GM21737 (cell line): ENCODE data around the gene PSME1.
A peak's percentile ranks its signal among the peaks of the same experiment; 100 is the strongest.

Experiments
- ATAC-seq: cut with Tn5 transposase; IDR thresholded peaks from one replicate; pipeline ENCODE4 v1.9.1; 2021; ENCODE audit warnings: mild to moderate bottlenecking, moderate library complexity; ENCODE audit not compliant: unreplicated experiment

The PSME1 gene

DNA sequence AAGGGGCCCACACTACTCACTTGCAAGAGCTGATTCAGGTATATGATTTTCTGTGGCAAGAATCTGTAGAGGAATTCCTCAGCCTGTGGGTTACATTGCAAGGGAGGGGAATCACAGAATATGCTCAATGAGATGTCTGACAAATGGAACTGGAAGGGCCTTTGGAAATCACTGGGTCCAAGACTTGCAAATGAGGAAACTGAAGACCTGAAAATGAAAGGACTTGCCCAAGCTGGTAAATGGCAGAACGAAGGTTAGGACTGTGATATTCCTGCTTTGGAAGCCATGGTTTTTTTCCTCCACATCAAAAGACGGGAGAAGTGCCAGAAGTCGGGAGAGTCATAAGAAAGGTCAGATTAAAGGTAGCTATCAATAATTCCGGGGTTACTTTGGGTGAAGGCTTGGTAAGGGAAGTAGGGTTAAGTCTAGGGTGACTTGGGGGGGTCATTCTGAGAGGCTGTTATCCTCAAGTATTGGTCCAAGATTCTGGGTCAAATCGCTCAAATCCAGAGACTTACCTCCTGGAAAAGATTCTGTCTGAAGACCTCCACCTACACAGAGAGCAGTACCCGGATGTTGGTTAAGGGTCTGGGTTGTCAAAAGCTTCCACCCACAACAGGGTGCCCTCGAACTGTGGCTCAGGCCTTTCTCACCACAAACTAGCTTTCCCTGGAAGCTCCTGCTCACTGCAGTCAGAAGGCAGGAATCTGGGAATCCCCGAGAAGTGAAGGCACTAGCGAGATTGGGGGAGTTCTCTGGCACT, 9.9 kb downstream of the PSME1 start:
- ATAC-seq = no peak

DNA sequence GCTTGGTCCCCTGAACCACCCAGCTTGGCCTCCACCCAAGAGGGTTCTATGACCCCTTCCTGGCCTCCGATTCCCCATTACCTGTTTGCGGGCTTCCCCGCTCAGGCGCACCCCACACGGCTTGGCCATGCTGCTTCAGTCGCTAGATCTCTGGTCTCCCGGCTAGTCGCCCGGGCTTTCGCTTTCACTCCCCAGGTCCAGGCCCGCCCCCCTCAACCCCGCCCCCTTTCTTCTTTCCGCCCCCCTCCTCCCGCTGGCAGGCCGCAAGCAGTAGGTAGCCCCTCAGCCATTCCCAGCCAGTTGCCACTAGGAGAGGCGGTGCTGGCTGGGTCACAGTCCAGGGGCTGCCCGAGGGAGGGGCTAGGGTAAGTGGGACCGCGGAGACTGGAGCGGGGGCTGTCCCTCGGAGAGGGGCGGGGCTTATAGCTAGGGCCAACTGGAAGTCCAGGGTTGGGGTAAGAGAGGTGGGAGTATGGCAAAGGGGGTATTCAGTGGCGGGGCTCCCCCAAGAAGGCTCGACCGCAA, 10.5 kb downstream of the PSME1 start, which contains the start of gene PSME2:
PSME2 (minus strand) TSS at position 158 of the 525 bp plus-strand sequence; CDS start at position 129, 29 bp downstream.
- ATAC-seq = peak; percentile 63

DNA sequence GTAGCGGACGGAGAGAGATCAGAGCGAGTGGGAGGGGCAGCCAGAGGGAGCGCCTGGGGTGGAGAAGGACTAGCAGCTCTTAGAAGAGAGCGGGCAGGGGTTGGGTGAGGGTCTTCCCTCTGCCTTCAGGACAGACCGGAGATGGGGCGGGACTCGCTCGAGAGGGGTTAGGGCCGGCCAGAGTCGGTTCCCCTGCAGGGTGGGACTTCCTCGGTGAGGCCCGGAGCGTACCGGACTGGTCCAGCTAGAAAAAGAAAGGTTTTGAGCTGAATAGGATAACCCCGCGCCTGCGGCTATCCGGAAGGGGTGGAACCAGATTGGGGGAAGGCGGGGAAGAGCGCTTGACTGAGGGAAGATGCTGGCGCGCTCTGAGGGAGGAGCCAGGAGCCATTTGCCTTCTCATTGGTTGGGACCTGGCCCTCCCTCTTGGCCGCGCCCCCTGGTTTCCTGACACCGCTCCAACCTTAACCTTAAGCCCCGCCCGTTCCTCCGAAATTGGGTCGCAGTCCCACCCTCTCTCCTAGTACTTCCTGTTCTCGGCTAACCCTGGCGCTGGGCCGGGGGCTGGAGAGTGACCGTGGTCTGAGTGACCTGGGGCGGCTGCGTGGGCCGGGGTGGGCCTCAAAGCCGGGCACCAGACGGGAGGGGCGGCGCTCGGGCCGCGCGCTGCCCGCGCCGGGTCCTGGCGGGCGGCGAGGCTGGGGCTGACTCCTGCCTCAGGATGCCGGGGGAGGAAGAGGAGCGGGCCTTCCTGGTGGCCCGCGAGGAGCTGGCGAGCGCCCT, 11.2 kb downstream of the PSME1 start, which contains the start of gene RNF31:
RNF31 (plus strand) TSS at position 521 of the 783 bp plus-strand sequence; CDS start at position 722, 201 bp downstream.
- ATAC-seq = peak; percentile 76

DNA sequence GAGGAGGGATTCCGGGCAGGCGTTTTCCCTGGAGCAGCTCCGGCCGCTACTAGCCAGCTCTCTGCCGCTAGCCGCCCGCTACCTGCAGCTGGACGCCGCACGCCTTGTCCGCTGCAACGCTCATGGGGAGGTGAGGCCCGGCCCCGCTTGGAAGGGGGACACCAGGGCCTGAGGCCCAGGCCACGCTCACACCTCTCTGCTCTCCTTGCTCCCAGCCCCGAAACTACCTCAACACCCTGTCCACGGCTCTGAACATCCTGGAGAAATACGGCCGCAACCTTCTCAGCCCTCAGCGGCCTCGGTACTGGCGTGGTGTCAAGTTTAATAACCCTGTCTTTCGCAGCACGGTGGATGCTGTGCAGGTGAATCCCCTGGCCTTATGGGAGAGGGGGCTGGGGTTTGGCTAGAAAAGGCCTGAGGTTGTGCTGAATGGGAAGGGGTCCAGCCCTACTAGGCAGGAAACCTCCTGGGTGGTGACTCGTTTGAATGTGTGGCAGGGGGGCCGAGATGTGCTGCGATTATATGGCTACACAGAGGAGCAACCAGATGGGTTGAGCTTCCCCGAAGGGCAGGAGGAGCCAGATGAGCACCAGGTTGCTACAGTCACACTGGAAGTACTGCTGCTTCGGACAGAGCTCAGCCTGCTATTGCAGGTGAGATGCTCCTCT, 11.9 kb downstream of the PSME1 start:
- no peak for ATAC-seq

DNA sequence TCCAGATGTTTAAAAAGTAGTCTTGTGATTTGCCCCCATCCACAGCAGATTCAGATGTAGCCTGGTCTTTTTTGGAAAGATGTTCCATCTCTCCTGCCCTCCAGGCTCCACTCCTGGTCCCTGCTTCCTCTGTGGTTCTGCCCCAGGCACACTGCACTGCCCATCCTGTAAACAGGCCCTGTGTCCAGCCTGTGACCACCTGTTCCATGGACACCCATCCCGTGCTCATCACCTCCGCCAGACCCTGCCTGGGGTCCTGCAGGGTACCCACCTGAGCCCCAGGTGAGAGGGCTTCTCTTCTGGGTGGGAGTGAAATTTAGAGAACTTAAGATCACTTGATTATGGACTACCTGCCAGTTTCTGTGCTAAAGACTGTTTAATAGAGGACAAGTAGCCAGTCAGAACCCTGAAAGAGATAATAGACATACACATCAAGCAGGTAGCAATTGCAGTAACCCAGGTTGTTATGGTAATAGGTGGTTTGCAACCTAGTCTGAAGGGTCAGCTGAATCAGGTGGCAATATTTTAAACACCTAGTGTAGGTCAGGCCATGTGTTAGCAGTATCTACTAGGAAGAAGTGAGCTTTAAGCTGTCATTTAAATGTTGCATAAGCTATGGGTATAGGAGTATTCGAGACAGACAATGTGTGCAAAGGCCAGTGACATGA, 13.4 kb downstream of the PSME1 start:
- ATAC-seq = no peak

DNA sequence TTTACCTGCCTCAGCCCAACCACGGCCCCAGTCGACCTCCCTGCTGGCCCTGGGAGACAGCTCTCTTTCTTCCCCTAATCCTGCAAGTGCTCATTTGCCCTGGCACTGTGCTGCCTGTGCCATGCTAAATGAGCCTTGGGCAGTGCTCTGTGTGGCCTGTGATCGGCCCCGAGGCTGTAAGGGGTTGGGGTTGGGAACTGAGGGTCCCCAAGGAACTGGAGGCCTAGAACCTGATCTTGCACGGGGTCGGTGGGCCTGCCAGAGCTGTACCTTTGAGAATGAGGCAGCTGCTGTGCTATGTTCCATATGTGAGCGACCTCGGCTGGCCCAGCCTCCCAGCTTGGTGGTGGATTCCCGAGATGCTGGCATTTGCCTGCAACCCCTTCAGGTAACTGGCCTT, 14.1 kb downstream of the PSME1 start:
- no peak for ATAC-seq

DNA sequence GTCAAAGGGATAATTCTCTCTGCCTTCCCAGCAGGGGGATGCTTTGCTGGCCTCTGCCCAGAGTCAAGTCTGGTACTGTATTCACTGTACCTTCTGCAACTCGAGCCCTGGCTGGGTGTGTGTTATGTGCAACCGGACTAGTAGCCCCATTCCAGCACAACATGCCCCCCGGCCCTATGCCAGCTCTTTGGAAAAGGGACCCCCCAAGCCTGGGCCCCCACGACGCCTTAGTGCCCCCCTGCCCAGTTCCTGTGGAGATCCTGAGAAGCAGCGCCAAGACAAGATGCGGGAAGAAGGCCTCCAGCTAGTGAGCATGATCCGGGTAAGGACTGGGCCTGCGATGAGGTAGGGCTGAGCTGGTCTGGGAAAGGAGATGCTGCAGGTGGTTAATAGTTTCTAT, 14.6 kb downstream of the PSME1 start:
- ATAC-seq = no peak

DNA sequence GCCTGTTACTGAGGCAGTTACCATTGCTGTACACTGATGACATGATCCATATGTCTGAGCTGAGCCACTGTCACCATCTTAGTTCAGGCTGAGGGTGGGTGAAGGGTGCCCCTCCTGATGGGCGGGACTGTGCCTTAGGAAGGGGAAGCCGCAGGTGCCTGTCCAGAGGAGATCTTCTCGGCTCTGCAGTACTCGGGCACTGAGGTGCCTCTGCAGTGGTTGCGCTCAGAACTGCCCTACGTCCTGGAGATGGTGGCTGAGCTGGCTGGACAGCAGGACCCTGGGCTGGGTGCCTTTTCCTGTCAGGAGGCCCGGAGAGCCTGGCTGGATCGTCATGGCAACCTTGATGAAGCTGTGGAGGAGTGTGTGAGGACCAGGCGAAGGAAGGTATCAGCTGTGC, 15.0 kb downstream of the PSME1 start:
- ATAC-seq = no peak

DNA sequence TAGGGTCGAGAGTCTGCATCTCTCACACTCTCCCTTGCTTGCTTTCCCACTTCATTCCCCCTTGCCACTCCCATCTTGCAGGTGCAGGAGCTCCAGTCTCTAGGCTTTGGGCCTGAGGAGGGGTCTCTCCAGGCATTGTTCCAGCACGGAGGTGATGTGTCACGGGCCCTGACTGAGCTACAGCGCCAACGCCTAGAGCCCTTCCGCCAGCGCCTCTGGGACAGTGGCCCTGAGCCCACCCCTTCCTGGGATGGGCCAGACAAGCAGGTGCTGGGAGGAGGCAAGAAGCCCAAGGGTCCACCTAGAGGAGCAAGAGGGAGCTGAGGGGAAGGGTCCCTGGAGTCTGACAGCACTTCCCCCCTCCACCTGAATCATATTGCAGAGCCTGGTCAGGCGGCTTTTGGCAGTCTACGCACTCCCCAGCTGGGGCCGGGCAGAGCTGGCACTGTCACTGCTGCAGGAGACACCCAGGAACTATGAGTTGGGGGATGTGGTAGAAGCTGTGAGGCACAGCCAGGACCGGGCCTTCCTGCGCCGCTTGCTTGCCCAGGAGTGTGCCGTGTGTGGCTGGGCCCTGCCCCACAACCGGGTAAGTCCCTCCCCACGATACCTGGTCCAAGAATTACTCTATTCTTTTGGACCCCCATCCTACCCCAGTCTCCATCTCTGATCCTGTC, 15.5 kb downstream of the PSME1 start:
- no peak for ATAC-seq

DNA sequence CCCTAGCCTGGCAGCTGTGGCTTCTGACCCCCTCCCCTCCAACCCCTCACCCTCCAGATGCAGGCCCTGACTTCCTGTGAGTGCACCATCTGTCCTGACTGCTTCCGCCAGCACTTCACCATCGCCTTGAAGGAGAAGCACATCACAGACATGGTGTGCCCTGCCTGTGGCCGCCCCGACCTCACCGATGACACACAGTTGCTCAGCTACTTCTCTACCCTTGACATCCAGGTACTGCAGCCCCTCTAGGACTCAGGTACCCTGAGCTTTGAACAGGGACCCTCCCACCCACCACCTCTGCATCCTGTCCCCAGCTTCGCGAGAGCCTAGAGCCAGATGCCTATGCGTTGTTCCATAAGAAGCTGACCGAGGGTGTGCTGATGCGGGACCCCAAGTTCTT, 19.1 kb downstream of the PSME1 start:
- no peak for ATAC-seq

DNA sequence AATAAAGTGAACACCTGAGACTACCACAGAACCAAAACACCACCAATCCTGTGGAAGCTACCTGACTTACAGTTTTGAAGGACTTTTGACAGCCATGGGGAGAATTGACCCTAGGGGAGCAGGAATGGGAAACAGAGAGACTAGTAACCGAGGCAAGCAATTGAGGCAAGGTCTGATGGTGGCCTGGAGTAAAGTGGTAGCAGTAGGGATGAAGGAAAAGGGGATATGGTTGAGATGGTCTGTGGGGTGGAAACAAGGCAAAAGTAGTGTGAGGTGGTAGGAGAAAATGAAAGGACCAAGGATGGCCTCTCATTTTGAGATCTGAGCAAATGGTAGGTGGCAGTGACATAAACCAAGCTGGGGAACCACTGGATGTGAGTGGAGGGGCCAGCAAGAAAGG, 20.8 kb downstream of the PSME1 start:
- ATAC-seq = no peak

DNA sequence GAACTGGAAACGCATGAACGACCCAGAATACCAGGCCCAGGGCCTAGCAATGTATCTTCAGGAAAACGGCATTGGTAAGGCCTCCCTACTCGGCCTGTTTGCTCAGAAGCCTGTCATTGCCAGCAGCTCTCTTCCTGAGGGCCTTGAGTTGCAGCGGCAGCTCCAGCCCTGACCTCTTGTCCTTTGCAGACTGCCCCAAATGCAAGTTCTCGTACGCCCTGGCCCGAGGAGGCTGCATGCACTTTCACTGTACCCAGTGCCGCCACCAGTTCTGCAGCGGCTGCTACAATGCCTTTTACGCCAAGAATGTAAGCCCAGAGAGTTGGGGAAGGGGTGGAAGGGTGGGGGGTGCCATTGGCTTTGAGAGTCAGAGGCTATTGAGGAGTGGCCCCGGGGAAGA, 21.3 kb downstream of the PSME1 start:
- no peak for ATAC-seq

DNA sequence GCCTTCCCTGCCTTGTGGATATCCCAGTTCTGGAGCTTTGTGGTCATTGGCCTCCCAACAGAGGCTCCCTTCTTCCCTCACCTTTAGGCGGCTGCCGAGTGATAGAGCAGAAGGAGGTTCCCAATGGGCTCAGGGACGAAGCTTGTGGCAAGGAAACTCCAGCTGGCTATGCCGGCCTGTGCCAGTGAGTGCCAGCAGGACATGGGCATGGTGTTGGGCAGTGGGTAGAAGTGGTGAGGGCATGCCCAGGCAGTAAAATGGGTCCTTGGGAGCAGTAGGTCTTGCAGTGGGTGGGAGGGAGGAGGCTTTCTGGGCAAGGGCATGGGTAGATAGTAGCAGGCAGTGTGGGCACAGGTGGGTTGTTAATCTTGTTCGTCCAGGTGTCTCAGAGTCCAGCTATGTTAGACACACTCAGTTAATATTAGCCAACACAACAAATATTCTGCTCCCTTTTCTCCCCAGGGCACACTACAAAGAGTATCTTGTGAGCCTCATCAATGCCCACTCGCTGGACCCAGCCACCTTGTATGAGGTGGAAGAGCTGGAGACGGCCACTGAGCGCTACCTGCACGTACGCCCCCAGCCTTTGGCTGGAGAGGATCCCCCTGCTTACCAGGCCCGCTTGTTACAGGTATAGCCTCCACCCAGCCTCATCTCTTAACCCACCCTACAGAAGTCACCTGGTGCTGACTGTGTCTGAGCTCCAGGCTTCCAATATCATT, 23.9 kb downstream of the PSME1 start:
- ATAC-seq = no peak

DNA sequence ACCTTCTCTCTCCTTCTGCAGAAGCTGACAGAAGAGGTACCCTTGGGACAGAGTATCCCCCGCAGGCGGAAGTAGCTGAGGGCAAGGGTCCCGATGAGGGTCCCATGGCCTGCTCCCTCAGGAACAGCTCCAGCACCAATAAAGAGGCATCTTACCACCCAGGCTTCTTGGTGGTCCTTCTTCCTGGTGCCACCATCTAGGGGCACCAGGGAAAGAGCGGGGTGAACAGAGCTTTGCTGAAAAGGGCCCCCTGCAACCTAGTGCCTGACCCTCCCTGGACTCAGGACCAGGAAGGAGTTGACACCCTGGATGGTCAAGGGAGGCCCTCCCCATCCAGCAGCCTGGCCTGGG, 24.5 kb downstream of the PSME1 start:
- peak; percentile 7 for ATAC-seq

DNA sequence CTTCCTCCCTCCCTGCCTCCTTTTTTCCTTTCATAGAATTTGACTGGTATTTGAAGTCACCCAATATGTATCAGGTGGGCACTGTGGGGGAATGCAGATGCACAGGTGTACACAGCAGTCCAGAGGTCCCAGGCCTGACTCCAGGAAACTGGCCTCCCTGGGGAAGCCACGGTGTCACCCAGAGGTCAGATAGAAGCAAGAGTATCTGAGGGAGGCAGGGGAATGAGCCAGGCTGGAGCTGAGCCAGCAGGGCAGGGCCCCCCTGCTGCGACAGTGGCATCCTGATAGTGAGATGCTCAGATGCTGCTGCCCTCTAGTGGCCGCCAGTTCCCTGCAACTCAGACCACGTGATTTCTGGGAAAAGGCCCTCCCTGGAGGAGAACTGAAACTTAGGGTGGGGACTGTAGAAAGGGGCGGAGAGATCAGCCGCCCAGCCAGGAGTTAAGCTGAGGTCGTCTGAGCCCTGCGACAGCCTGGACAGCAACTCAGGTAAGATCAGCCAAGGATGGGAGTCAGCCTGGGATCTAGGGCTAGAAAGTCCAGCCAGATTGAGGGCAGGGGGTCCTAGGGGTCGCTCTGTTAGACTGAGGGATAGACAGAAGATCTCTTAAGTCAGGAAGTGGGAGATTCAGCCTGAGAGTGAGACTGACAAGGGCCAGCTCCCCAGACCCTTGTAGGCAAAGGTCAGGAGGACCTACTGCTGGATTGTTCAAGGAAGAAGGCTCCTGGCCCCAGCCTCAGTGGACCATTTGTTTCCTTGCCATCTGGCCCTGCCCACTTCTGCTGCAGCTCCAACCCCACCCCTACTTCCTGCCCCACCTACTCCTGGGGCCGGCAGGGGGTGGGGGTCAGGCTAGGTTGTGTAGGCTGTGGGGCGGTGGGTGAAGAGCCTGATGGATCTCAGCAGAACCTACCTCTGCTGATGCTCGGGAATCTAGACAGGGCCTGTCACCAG, 25.1 kb downstream of the PSME1 start, which contains the start of gene IRF9:
IRF9 (plus strand) TSS at position 416 of the 955 bp plus-strand sequence. CDS start 880 bp downstream, outside the sequence.
- ATAC-seq = peak; percentile 72

DNA sequence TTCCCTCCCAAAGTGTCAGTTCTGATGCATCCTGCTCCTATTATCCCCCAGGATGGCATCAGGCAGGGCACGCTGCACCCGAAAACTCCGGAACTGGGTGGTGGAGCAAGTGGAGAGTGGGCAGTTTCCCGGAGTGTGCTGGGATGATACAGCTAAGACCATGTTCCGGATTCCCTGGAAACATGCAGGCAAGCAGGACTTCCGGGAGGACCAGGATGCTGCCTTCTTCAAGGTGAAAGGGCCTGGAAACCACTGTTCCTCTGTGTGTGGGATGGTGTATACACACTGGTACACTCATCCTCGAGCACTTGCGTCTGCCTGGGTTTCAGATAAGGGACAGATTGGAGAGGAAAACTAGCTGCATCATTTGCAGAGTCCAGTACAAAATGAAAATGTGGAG, 26.1 kb downstream of the PSME1 start:
- ATAC-seq = no peak

DNA sequence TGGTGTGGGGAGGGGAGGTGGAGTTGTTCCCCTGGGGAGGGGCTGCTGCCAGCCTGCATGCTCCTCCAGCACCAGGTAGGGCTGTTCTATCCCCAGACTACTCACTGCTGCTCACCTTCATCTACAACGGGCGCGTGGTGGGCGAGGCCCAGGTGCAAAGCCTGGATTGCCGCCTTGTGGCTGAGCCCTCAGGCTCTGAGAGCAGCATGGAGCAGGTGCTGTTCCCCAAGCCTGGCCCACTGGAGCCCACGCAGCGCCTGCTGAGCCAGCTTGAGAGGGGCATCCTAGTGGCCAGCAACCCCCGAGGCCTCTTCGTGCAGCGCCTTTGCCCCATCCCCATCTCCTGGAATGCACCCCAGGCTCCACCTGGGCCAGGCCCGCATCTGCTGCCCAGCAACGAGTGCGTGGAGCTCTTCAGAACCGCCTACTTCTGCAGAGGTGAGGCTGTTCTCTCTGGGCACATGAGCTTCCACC, 28.6 kb downstream of the PSME1 start:
- no peak for ATAC-seq

DNA sequence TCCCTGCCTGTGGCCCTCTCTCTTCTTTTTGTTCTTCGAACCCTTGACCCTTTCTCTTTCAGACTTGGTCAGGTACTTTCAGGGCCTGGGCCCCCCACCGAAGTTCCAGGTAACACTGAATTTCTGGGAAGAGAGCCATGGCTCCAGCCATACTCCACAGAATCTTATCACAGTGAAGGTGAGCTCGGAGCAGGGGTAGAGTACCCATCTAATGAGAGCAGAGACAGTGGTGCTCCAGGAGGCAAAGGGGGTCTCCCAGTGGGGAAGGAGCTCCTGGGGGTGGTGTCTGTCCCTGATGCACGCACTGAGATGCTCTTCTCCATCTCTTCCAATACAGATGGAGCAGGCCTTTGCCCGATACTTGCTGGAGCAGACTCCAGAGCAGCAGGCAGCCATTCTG, 29.8 kb downstream of the PSME1 start:
- no peak for ATAC-seq
